Measurements from ENCODE around the gene AHNAK. TPM values are rescaled to one million over a fixed set of nuclear protein-coding genes. Genes with fewer than 3 reads are reported as not detected.

The AHNAK gene
- total and polyA plus RNA-seq, 2 donors (not counting 3 experiments of a cell fraction or from before 2014, with no cell fraction given): 35.2 to 436 TPM

DNA sequence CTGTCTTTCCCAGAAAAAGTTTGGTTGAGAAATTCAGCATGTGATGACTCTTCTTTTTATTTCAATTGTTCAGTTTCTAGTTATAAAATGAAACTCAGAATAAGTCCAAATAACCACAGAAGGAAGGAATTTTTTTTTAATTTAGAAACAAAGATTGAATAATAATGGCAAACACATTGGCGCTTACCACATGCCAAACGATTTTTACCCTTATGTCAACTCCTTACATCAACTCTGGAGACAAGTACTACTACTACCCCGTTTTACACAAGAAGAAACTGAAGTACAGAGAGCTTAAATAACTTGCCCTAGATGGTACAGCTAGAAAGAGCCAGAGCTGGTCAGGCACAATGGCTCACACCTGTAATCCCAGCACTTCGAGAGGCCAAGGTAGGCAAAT lies 52.4 kb downstream of the AHNAK start:
- CTCF ChIA-PET: interaction anchor here (1.6 to 1.9 kb wide), 2 partner anchors 49 to 70 kb away, joined by 4 to 6 read pairs; no protein-coding TSS in a partner anchor
- BruUV-seq (replicated peaks): no TSS peak
- dilution Hi-C loops (cut with MboI; ENCODE audit: extremely low pct_ligation_motif_present, low sequenced_read_pairs): no loop called here

More for the DNA sequence above, 52.4 kb downstream of the AHNAK start:
- Histone ChIP-seq H3K27ac (ENCODE audit: insufficient read depth, low read depth, low read length) (no peak overlapping the region), H3K4me1 (ENCODE audit: control insufficient read depth, extremely low read depth, insufficient read depth, low read length) (peaks cover 12% of the 10 kb centered on the region), H3K4me2 (ENCODE audit: insufficient read depth, low read length) (no peak overlapping the region), H3K27me3 (ENCODE audit: control insufficient read depth in 2 of 2, insufficient read depth in 2 of 2, low read length in 2 of 2) (no peaks in the 10 kb centered on the region), H3K36me3 (ENCODE audit: control insufficient read depth in 2 of 2, extremely low read depth in 1 of 2, insufficient read depth in 2 of 2, low read length in 2 of 2) (no peaks in the 10 kb centered on the region), H3K9me1 (replicated peaks; ENCODE audit: control insufficient read depth, extremely low read depth, insufficient read depth, low read length) (no peaks in the 10 kb centered on the region), H4K20me1 (replicated peaks; ENCODE audit: control insufficient read depth, extremely low read depth, insufficient read depth, low read length) (no peaks in the 10 kb centered on the region), H3K9me3 (replicated peaks; ENCODE audit: control insufficient read depth, insufficient read depth, low read length) (no peaks in the 10 kb centered on the region), H2AFZ (ENCODE audit: low read depth, low read length) (no peak overlapping the region), H3K9ac (replicated peaks; ENCODE audit: extremely low read depth, insufficient read depth, low read length) (no peak overlapping the region), H3K79me2 (ENCODE audit: control insufficient read depth, insufficient read depth, low read length) (no peaks in the 10 kb centered on the region), H3K4me3 (replicated peaks in 1 of 3; ENCODE audit: insufficient read depth in 1 of 3, low read depth in 1 of 3, low read length in 3 of 3) (no peak overlapping the region)
- FAIRE-seq (no peak), DNase-seq (ENCODE audit: low read depth, low spot score) (no peak)
- POLR2A ChIA-PET: no interaction called here
- intact Hi-C loops (cut with micrococcal nuclease): no loop called here
- TF ChIP-seq POLR2AphosphoS5 (IDR thresholded peaks at IDR 0.05; ENCODE audit: insufficient read depth, low read depth, low read length): no peak
- TF ChIP-seq GATA2 (IDR thresholded peaks at IDR 0.05; ENCODE audit: insufficient read depth, insufficient read length, low read depth, low read length): no peak
- TF ChIP-seq FOS (IDR thresholded peaks at IDR 0.05; ENCODE audit: borderline replicate concordance, insufficient read depth, low read length): no peak
- TF ChIP-seq, protein P1, sequence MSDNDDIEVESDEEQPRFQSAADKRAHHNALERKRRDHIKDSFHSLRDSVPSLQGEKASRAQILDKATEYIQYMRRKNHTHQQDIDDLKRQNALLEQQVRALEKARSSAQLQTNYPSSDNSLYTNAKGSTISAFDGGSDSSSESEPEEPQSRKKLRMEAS (IDR thresholded peaks at IDR 0.05; ENCODE audit: insufficient read depth, insufficient read length): no peak
- no peak for TF ChIP-seq JUN (IDR thresholded peaks at IDR 0.05; ENCODE audit: borderline replicate concordance, insufficient read depth, insufficient read length, low read depth)
- no peak for TF ChIP-seq EZH2 (IDR thresholded peaks at IDR 0.05; ENCODE audit: borderline replicate concordance, low read depth, low read length, severe bottlenecking)
- TF ChIP-seq POLR2A (IDR thresholded peaks at IDR 0.05; ENCODE audit: low read depth, low read length): no peak
- TF ChIP-seq, protein P2, sequence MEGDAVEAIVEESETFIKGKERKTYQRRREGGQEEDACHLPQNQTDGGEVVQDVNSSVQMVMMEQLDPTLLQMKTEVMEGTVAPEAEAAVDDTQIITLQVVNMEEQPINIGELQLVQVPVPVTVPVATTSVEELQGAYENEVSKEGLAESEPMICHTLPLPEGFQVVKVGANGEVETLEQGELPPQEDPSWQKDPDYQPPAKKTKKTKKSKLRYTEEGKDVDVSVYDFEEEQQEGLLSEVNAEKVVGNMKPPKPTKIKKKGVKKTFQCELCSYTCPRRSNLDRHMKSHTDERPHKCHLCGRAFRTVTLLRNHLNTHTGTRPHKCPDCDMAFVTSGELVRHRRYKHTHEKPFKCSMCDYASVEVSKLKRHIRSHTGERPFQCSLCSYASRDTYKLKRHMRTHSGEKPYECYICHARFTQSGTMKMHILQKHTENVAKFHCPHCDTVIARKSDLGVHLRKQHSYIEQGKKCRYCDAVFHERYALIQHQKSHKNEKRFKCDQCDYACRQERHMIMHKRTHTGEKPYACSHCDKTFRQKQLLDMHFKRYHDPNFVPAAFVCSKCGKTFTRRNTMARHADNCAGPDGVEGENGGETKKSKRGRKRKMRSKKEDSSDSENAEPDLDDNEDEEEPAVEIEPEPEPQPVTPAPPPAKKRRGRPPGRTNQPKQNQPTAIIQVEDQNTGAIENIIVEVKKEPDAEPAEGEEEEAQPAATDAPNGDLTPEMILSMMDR (IDR thresholded peaks at IDR 0.05; ENCODE audit: extremely low read depth in 1 of 2, insufficient read depth in 1 of 2, low read depth in 1 of 2, low read length in 2 of 2): no peak
- no peak for TF ChIP-seq MYC (IDR thresholded peaks at IDR 0.05; ENCODE audit: low read depth, low read length)
